Gastrocnemius medialis (tissue), 4 donors: ENCODE data around the gene TTLL1.
"Not testable (repeated sequence)": the region's sequence is repeated elsewhere in the genome, so short reads cannot be mapped to it uniquely, and the experiment has no call there.

Experiments used
- CTCF ChIP-seq, 5 experiments: fragments of 450-650 bp in 3 of 5; fragments of 200-600 bp in 2 of 5; sonication (generic) in 2 of 5; IDR thresholded peaks in 4 of 5; conservative IDR thresholded peaks in 1 of 5; 1 replicate in 4 of 5; 2 replicates in 1 of 5; pipeline ENCODE4 v1.5.1; 2016 to 2019; ENCODE audit warnings: antibody characterized with exemption in 5 of 5, mild to moderate bottlenecking in 3 of 5, moderate library complexity in 3 of 5
- POLR2A ChIP-seq, 2 donors: fragments of 450-650 bp; IDR thresholded peaks; one replicate each; pipeline ENCODE4 v1.6.1; 2017; ENCODE audit warnings: antibody characterized with exemption in 2 of 2, mild to moderate bottlenecking in 2 of 2, moderate library complexity in 2 of 2

DNA sequence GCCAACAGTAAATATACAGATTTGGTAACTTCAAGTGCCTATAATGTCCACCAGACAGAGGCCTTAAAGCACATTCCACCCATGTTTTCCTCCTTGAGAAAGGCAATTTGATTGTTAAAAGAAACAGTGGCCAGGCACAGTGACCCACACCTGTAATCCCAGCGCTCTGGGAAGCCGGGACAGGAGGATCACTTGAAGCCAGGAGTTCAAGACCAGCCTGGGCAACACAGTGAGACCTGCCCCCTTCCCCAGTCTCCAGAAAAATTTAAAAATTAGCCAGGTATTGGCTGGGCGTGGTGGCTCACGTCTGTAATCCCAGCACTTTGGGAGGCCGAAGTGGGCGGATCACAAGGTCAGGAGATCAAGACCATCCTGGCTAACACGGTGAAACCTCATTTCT lies 93.5 kb downstream of the TTLL1 start:
- not testable (repeated sequence) for TF ChIP-seq CTCF (IDR thresholded peaks at IDR 0.05 in 4 of 5, conservative IDR thresholded peaks at IDR 0.05 in 1 of 5); POLR2A (IDR thresholded peaks at IDR 0.05)
